IPS DF 6.9 (cell line): ENCODE data around the gene SH3TC1.

Source experiments
- DNase-seq: peaks from one replicate; pipeline ENCODE4 v3.0.0-alpha.2; 2013; ENCODE audit warnings: low read depth, low spot score
- H3K27ac ChIP-seq: one replicate; pipeline ENCODE4 v1.5.1; 2013; ENCODE audit warnings: low read length, control low read depth
- H3K27me3 ChIP-seq: 2 replicates; pipeline ENCODE4 v1.6.1; 2013; ENCODE audit warnings: mild to moderate bottlenecking, low read length; ENCODE audit not compliant: control insufficient read depth, insufficient read depth
- H3K36me3 ChIP-seq: 2 replicates; pipeline ENCODE4 v1.6.1; 2013; ENCODE audit warnings: low read length; ENCODE audit not compliant: control insufficient read depth, insufficient read depth
- H3K4me1 ChIP-seq: 2 replicates; pipeline ENCODE4 v1.6.1; 2013; ENCODE audit warnings: low read length; ENCODE audit not compliant: control insufficient read depth, insufficient read depth
- H3K4me3 ChIP-seq: 2 replicates; pipeline ENCODE4 v1.5.1; 2013; ENCODE audit warnings: mild to moderate bottlenecking, low read length
- H3K9me3 ChIP-seq: 2 replicates; pipeline ENCODE4 v1.6.1; 2013; ENCODE audit warnings: low read length, inconsistent platforms; ENCODE audit not compliant: control insufficient read depth, insufficient read depth
- WGBS: extraction: QIAGEN DNeasy Blood & Tissue Kit; methylation state at CpG from one replicate; pipeline ENCODE4 v1.1.7; 2013; ENCODE audit warnings: mixed read lengths, missing lambda C conversion rate; ENCODE audit not compliant: insufficient read length, insufficient coverage; 5-methylcytosine and 5-hydroxymethylcytosine counted together

SH3TC1 gene

GRCh38 chr4:8271821-8272220 is 72.7 kb downstream of the SH3TC1 start:
- WGBS, result no CpG with 5 or more reads among the region's 10 CpGs
- Histone ChIP-seq H3K4me1 (peaks cover 3% of the 10 kb centered on the region; the same call in 1 of the 2 replicates), H3K9me3 (no peaks in the 10 kb centered on the region), H3K27ac (no peak overlapping the region), H3K36me3 (no peaks in the 10 kb centered on the region; the same call in 1 of the 2 replicates), H3K4me3 (no peak overlapping the region), H3K27me3 (peaks cover 8% of the 10 kb centered on the region; the same call in 1 of the 2 replicates)
- no peak for DNase-seq

- Histone ChIP-seq H3K4me1 (peaks cover 3% of the 10 kb centered on the region; the same call in 1 of the 2 replicates), H3K36me3 (no peaks in the 10 kb centered on the region; the same call in 1 of the 2 replicates), H3K27me3 (peaks cover 8% of the 10 kb centered on the region; the same call in 1 of the 2 replicates), H3K9me3 (no peaks in the 10 kb centered on the region), H3K4me3 (no peak overlapping the region), H3K27ac (no peak overlapping the region)
- no CpG with 5 or more reads among the region's 30 CpGs for WGBS
- no peak for DNase-seq
Observed at GRCh38 chr4:8272472-8273428, 73.7 kb downstream of the SH3TC1 start.

- H3K36me3 ChIP-seq, result no peaks in the 10 kb centered on the region; the same call in 1 of the 2 replicates
- no peaks in the 10 kb centered on the region for H3K9me3 ChIP-seq
- H3K4me3 ChIP-seq, result no peak overlapping the region
- no CpG with 5 or more reads among the region's 13 CpGs for WGBS
- no peak for DNase-seq
- H3K27me3 ChIP-seq, result peaks cover 8% of the 10 kb centered on the region; the same call in 1 of the 2 replicates
- H3K27ac ChIP-seq, result no peak overlapping the region
- H3K4me1 ChIP-seq, result peaks cover 3% of the 10 kb centered on the region; the same call in 1 of the 2 replicates
Observed at GRCh38 chr4:8273450-8273849, 74.4 kb downstream of the SH3TC1 start.

- WGBS, result no CpG with 5 or more reads among the region's 21 CpGs
- peaks cover 3% of the 10 kb centered on the region; the same call in 1 of the 2 replicates for H3K4me1 ChIP-seq
Observed at GRCh38 chr4:8274066-8274652, 75.1 kb downstream of the SH3TC1 start.

GRCh38 chr4:8274765-8275547 is 75.9 kb downstream of the SH3TC1 start:
- no peak overlapping the region for H3K4me3 ChIP-seq
- DNase-seq, result no peak
- H3K36me3 ChIP-seq, result no peaks in the 10 kb centered on the region; the same call in 1 of the 2 replicates
- peaks cover 8% of the 10 kb centered on the region; the same call in 1 of the 2 replicates for H3K27me3 ChIP-seq
- H3K4me1 ChIP-seq, result peaks cover 2% of the 10 kb centered on the region; the same call in 1 of the 2 replicates
- no peaks in the 10 kb centered on the region for H3K9me3 ChIP-seq
- WGBS, result no CpG with 5 or more reads among the region's 19 CpGs
- no peak overlapping the region for H3K27ac ChIP-seq

More at GRCh38 chr4:8274066-8274652, 75.1 kb downstream of the SH3TC1 start:
- H3K9me3 ChIP-seq, result no peaks in the 10 kb centered on the region
- H3K27ac ChIP-seq, result no peak overlapping the region
- no peak for DNase-seq
- peaks cover 8% of the 10 kb centered on the region; the same call in 1 of the 2 replicates for H3K27me3 ChIP-seq
- no peaks in the 10 kb centered on the region; the same call in 1 of the 2 replicates for H3K36me3 ChIP-seq
- H3K4me3 ChIP-seq, result no peak overlapping the region

- Histone ChIP-seq H3K27ac (no peak overlapping the region), H3K27me3 (peaks cover 4% of the 10 kb centered on the region; the same call in 1 of the 2 replicates), H3K9me3 (no peaks in the 10 kb centered on the region), H3K4me1 (no peaks in the 10 kb centered on the region), H3K4me3 (no peak overlapping the region), H3K36me3 (no peaks in the 10 kb centered on the region)
- no CpG with 5 or more reads among the region's 4 CpGs for WGBS
- no peak for DNase-seq
Observed at GRCh38 chr4:8275548-8275910, 76.4 kb downstream of the SH3TC1 start.

GRCh38 chr4:8276358-8277240 is 77.5 kb downstream of the SH3TC1 start:
- Histone ChIP-seq H3K9me3 (no peaks in the 10 kb centered on the region), H3K27ac (no peak overlapping the region), H3K4me3 (no peak overlapping the region), H3K27me3 (no peaks in the 10 kb centered on the region; the same call in 1 of the 2 replicates), H3K4me1 (no peaks in the 10 kb centered on the region), H3K36me3 (no peaks in the 10 kb centered on the region)
- WGBS, result 96% methylated on average over 4 of the region's 24 CpGs
- no peak for DNase-seq

GRCh38 chr4:8277356-8278008 is 78.4 kb downstream of the SH3TC1 start:
- H3K36me3 ChIP-seq, result no peaks in the 10 kb centered on the region
- H3K4me1 ChIP-seq, result no peaks in the 10 kb centered on the region
- no peaks in the 10 kb centered on the region for H3K9me3 ChIP-seq
- no peak for DNase-seq
- H3K27ac ChIP-seq, result no peak overlapping the region
- H3K27me3 ChIP-seq, result no peaks in the 10 kb centered on the region
- H3K4me3 ChIP-seq, result no peak overlapping the region
- WGBS, result no CpG with 5 or more reads among the region's 11 CpGs

- H3K9me3 ChIP-seq, result no peaks in the 10 kb centered on the region
- no CpG with 5 or more reads among the region's 6 CpGs for whole genome bisulfite sequencing
Observed at GRCh38 chr4:8278009-8278395, 78.9 kb downstream of the SH3TC1 start.

More at GRCh38 chr4:8278009-8278395, 78.9 kb downstream of the SH3TC1 start:
- Histone ChIP-seq H3K27ac (no peak overlapping the region), H3K36me3 (no peaks in the 10 kb centered on the region), H3K27me3 (no peaks in the 10 kb centered on the region), H3K4me3 (no peak overlapping the region), H3K4me1 (no peaks in the 10 kb centered on the region)
- no peak for DNase-seq
